Measurements from ENCODE around the gene CASP7.
"Not testable (repeated sequence)": the region's sequence is repeated elsewhere in the genome, so short reads cannot be mapped to it uniquely, and the experiment has no call there.

CASP7 gene

GRCh38 chr10:113753020-113753692 is 73.4 kb downstream of the CASP7 start:
- DNase-seq (ENCODE audit: low read depth in 2 of 2, low spot score in 1 of 2) = no peak

GRCh38 chr10:113754125-113754524 is 74.4 kb downstream of the CASP7 start:
- DNase-seq (ENCODE audit: low read depth in 2 of 2, low spot score in 1 of 2) = no peak

GRCh38 chr10:113754768-113755167 is 75.1 kb downstream of the CASP7 start:
- DNase-seq (ENCODE audit: low read depth in 2 of 2, low spot score in 1 of 2) = no peak

- no peak for DNase-seq (ENCODE audit: low read depth in 2 of 2, low spot score in 1 of 2)
Observed at GRCh38 chr10:113756940-113757543, 77.3 kb downstream of the CASP7 start.

GRCh38 chr10:113762083-113762482 is 82.4 kb downstream of the CASP7 start:
- no peak for DNase-seq (ENCODE audit: low read depth in 2 of 2, low spot score in 1 of 2)

GRCh38 chr10:113764582-113764981 is 84.9 kb downstream of the CASP7 start:
- DNase-seq (ENCODE audit: low read depth in 2 of 2, low spot score in 1 of 2) = no peak

- no peak for DNase-seq (ENCODE audit: low read depth in 2 of 2, low spot score in 1 of 2)
Observed at GRCh38 chr10:113765910-113766309, 86.2 kb downstream of the CASP7 start.

- DNase-seq (ENCODE audit: low read depth in 2 of 2, low spot score in 1 of 2) = no peak
Observed at GRCh38 chr10:113767222-113767621, 87.5 kb downstream of the CASP7 start.

- DNase-seq (ENCODE audit: low read depth in 2 of 2, low spot score in 1 of 2) = no peak
Observed at GRCh38 chr10:113770346-113770745, 90.6 kb downstream of the CASP7 start.

- not testable (repeated sequence) for DNase-seq (ENCODE audit: low read depth in 2 of 2, low spot score in 1 of 2)
Observed at GRCh38 chr10:113771131-113771530, 91.4 kb downstream of the CASP7 start.

- no peak for DNase-seq (ENCODE audit: low read depth in 2 of 2, low spot score in 1 of 2)
Observed at GRCh38 chr10:113775686-113776294, 96.1 kb downstream of the CASP7 start.

- no peak for DNase-seq (ENCODE audit: low read depth in 2 of 2, low spot score in 1 of 2)
Observed at GRCh38 chr10:113776553-113776952, 96.8 kb downstream of the CASP7 start.

Measured in stimulated activated CD8-positive, alpha-beta memory T cell treated with anti-CD3 and anti-CD28 coated beads, Interleukin-4, amount 100 ng/mL, for 1 hour (primary cell).